HG03139 (cell line): ENCODE measurements around the gene TRIM43.
"Not testable (repeated sequence)": the region's sequence is repeated elsewhere in the genome, so short reads cannot be mapped to it uniquely, and the experiment has no call there.

Experiments used
- ATAC-seq: cut with Tn5 transposase; IDR thresholded peaks from one replicate; pipeline ENCODE4 v1.9.1; 2021; ENCODE audit not compliant: unreplicated experiment

TRIM43 gene

GRCh38 chr2:95640515-95641288 lies 48.9 kb downstream of the TRIM43 start:
- not testable (repeated sequence) for ATAC-seq

- ATAC-seq = not testable (repeated sequence)
Observed at GRCh38 chr2:95641289-95641575, 49.4 kb downstream of the TRIM43 start.

- not testable (repeated sequence) for ATAC-seq
Observed at GRCh38 chr2:95641787-95642186, 50.0 kb downstream of the TRIM43 start.

GRCh38 chr2:95642360-95642759 lies 50.6 kb downstream of the TRIM43 start:
- ATAC-seq = not testable (repeated sequence)

- not testable (repeated sequence) for ATAC-seq
Observed at GRCh38 chr2:95642951-95643350, 51.1 kb downstream of the TRIM43 start.

- ATAC-seq = not testable (repeated sequence)
Observed at GRCh38 chr2:95645312-95645711, 53.5 kb downstream of the TRIM43 start.

DNA sequence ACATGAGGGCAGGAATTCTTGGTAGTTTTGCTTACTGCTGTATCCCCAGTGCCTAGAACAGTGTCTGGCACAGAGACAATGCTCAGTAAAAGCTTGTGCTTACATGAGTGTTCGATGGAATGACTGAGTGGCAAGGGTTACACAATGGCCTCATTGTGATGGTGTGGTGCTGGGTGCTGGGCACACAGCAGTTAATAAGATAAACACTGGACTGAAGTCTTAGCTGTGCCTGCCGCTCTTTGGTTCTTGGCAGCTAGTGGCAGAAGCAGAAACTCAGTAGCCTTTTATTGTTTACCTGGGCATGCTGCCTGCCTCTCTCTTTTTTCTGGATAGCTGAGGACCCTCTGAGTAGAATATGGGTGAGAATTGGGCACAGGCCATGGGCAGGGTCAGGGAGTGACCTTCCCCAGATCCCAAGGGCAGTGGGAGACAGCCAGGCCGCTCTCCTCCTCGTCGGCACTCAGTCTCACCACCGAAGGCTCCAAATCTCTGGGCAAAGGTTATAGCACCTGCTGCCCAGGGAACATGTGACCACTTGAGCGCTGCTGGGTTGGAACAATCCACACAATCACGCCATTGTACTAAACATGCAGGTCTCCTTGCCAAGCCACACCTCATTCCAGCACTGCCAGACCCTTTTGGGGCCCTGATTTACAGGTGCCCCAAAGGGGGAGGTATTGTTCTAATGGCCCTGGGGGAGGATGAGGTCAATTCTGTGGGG lies 54.6 kb downstream of the TRIM43 start:
- not testable (repeated sequence) for ATAC-seq

DNA sequence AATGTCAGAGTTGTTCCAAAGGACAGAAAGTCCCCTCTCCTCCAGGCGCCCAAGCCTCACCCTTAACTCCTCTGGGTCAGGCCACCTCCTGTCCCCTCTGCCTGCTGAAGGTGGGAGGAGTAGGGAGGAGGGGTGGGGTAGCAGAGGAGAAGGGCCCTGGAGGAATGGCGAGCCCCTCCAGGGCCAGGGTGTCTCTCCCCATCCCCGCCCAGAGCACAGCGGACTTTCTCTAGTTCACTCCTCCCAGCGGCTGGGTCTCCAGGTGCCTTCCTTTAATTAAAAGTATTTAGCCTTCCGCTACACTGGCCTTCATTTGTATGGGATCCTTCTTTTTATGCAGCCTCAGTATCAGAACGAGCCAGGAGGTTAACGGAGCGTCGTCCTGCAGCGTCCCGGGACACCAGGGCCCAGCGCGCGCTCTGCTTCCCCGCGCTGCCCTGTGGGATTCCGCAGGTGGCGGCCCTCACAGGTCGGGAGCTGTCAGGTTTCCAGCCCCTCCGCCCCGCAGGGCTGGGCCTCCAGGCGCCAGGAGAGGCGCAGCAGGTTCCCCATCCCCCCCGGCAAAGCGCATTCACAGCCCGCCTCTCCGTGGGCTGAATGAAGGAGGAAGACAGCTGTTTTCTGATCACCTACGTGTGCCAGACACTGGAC lies 57.2 kb downstream of the TRIM43 start:
- ATAC-seq = not testable (repeated sequence)
